DLD1 (cell line): Measurements from ENCODE around the gene PPTC7.
"Not testable (repeated sequence)": the region's sequence is repeated elsewhere in the genome, so short reads cannot be mapped to it uniquely, and the experiment has no call there.

Source experiments
- in situ Hi-C: cut with HindIII; loops from 2 replicates; pipeline ENCODE4 v1.10.0; 2017; ENCODE audit warnings: low sequenced_read_pairs

PPTC7 gene

GRCh38 chr12:110537605-110538409 is 45.3 kb downstream of the PPTC7 start:
- in situ Hi-C loops: no loop called here

GRCh38 chr12:110536834-110537604 is 46.1 kb downstream of the PPTC7 start:
- in situ Hi-C loops: no loop called here

GRCh38 chr12:110534811-110535210 is 48.3 kb downstream of the PPTC7 start:
- in situ Hi-C loops: no loop called here

- in situ Hi-C loops: no loop called here
Measured at GRCh38 chr12:110533607-110534006, 49.5 kb downstream of the PPTC7 start.

- in situ Hi-C loops: no loop called here
Measured at GRCh38 chr12:110532644-110533043, 50.5 kb downstream of the PPTC7 start.

GRCh38 chr12:110531741-110532333 is 51.3 kb downstream of the PPTC7 start:
- in situ Hi-C loops: no loop called here

- in situ Hi-C loops: no loop called here
Measured at GRCh38 chr12:110530511-110530910, 52.6 kb downstream of the PPTC7 start.

- in situ Hi-C loops: loop anchor here (5.0 kb wide), 1 partner anchor 44 kb away; no protein-coding TSS in a partner anchor
Measured at GRCh38 chr12:110528277-110528839, 54.8 kb downstream of the PPTC7 start.

GRCh38 chr12:110520876-110521712 is 62.0 kb downstream of the PPTC7 start:
- in situ Hi-C loops: not testable (repeated sequence)

- in situ Hi-C loops: not testable (repeated sequence)
Measured at GRCh38 chr12:110518014-110518413, 65.1 kb downstream of the PPTC7 start.

- in situ Hi-C loops: no loop called here
Measured at GRCh38 chr12:110516995-110517394, 66.1 kb downstream of the PPTC7 start.

GRCh38 chr12:110514363-110514762 is 68.8 kb downstream of the PPTC7 start:
- in situ Hi-C loops: no loop called here

- in situ Hi-C loops: no loop called here
Measured at GRCh38 chr12:110513842-110514241, 69.3 kb downstream of the PPTC7 start.

- in situ Hi-C loops: no loop called here
Measured at GRCh38 chr12:110508071-110508586, 75.0 kb downstream of the PPTC7 start.

GRCh38 chr12:110505332-110505731 is 77.8 kb downstream of the PPTC7 start:
- in situ Hi-C loops: no loop called here

GRCh38 chr12:110503432-110503831 is 79.7 kb downstream of the PPTC7 start:
- in situ Hi-C loops: loop anchor here (5.0 kb wide), 1 partner anchor 36 kb away; the partner anchor contains the start of genes FAM216A and GPN3

GRCh38 chr12:110501752-110502738 is 81.1 kb downstream of the PPTC7 start, which contains the start of the genes RAD9B and VPS29:
RAD9B (plus strand) TSS chr12:110502331; CDS start chr12:110502338, 7 bp downstream.
VPS29 (minus strand) TSS chr12:110502111; CDS start chr12:110502051, 60 bp downstream.
- in situ Hi-C loops: loop anchor here (5.0 kb wide), 1 partner anchor 35 kb away; the partner anchor contains the start of genes FAM216A and GPN3

GRCh38 chr12:110501399-110501751 is 81.7 kb downstream of the PPTC7 start:
- in situ Hi-C loops: loop anchor here (5.0 kb wide), 1 partner anchor 34 kb away; the partner anchor contains the start of genes FAM216A and GPN3
